Thyroid gland (tissue), 4 donors: Measurements from ENCODE around the gene INF2.

Experiments used
- POLR2A ChIP-seq, 2 donors: fragments of 450-650 bp; IDR thresholded peaks; one replicate each; pipeline ENCODE4 v1.6.1; 2017; ENCODE audit warnings: antibody characterized with exemption in 2 of 2, mild to moderate bottlenecking in 2 of 2, moderate library complexity in 1 of 2
- TF ChIP-seq, protein P1 (sequence below), 6 experiments: fragments of 200-600 bp in 3 of 6; fragments of 450-650 bp in 3 of 6; sonication (generic) in 3 of 6; IDR thresholded peaks; one replicate each; pipeline ENCODE4 v1.5.1; 2016 to 2019; ENCODE audit warnings: antibody characterized with exemption in 6 of 6, mild to moderate bottlenecking in 2 of 6, inconsistent platforms in 1 of 6, moderate library complexity in 1 of 6

- TF ChIP-seq, protein P1, sequence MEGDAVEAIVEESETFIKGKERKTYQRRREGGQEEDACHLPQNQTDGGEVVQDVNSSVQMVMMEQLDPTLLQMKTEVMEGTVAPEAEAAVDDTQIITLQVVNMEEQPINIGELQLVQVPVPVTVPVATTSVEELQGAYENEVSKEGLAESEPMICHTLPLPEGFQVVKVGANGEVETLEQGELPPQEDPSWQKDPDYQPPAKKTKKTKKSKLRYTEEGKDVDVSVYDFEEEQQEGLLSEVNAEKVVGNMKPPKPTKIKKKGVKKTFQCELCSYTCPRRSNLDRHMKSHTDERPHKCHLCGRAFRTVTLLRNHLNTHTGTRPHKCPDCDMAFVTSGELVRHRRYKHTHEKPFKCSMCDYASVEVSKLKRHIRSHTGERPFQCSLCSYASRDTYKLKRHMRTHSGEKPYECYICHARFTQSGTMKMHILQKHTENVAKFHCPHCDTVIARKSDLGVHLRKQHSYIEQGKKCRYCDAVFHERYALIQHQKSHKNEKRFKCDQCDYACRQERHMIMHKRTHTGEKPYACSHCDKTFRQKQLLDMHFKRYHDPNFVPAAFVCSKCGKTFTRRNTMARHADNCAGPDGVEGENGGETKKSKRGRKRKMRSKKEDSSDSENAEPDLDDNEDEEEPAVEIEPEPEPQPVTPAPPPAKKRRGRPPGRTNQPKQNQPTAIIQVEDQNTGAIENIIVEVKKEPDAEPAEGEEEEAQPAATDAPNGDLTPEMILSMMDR (IDR thresholded peaks at IDR 0.05), result no peak
- TF ChIP-seq POLR2A (IDR thresholded peaks at IDR 0.05), result no peak
These were observed 46.6 kb downstream of the INF2 start for GRCh38 chr14:104735830-104736642.
